SU-DHL-6 (cell line): ENCODE measurements around the gene POT1.
A peak's percentile ranks its signal among the peaks of the same experiment; 100 is the strongest.

Source experiments
- H2AFZ ChIP-seq: fragments of 200-600 bp; sonication (generic); 2 replicates; pipeline ENCODE4 v1.6.1; 2014; ENCODE audit warnings: low read depth, mild to moderate bottlenecking, moderate library complexity, mixed read lengths, antibody characterized with exemption, low read length; ENCODE audit not compliant: severe bottlenecking
- H3F3A ChIP-seq: fragments of 200-600 bp; shearing (Covaris generic); 2 replicates; pipeline ENCODE4 v1.6.0; 2016; ENCODE audit warnings: antibody characterized with exemption, mild to moderate bottlenecking; ENCODE audit not compliant: insufficient read depth
- H3K27ac ChIP-seq: fragments of 200-600 bp; sonication (generic); 2 replicates; pipeline ENCODE4 v1.5.1; 2016; ENCODE audit warnings: low read depth, mild to moderate bottlenecking, low read length, moderate library complexity, mixed read lengths
- H3K27me3 ChIP-seq: fragments of 200-600 bp; sonication (generic), shearing (Covaris generic); 2 replicates; pipeline ENCODE4 v1.6.0; 2014; ENCODE audit warnings: mild to moderate bottlenecking, low read length
- H3K36me3 ChIP-seq: fragments of 200-600 bp; sonication (generic); 2 replicates; pipeline ENCODE4 v1.6.1; 2014; ENCODE audit warnings: mild to moderate bottlenecking, low read length, mixed read lengths
- H3K4me2 ChIP-seq: fragments of 300-600, 200-600 bp; shearing (Covaris generic), sonication (generic); 2 replicates; pipeline ENCODE4 v1.6.0; 2014; ENCODE audit warnings: low read length, low read depth, mild to moderate bottlenecking; ENCODE audit not compliant: poor library complexity, severe bottlenecking
- H3K4me3 ChIP-seq: fragments of 200-600 bp; sonication (generic); 2 replicates; pipeline ENCODE4 v1.5.1; 2014; ENCODE audit warnings: antibody characterized with exemption, low read length, mild to moderate bottlenecking, mixed read lengths; ENCODE audit not compliant: insufficient read depth, poor library complexity, severe bottlenecking
- H3K79me2 ChIP-seq: fragments of 200-600 bp; sonication (generic); 2 replicates; pipeline ENCODE4 v1.6.1; 2014; ENCODE audit warnings: mild to moderate bottlenecking, low read length, moderate library complexity; ENCODE audit not compliant: insufficient read depth
- H3K9ac ChIP-seq: fragments of 200-600 bp; sonication (generic); 2 replicates; pipeline ENCODE4 v1.7.0; 2014; ENCODE audit warnings: mild to moderate bottlenecking, low read length
- H3K9me2 ChIP-seq: fragments of 200-600 bp; sonication (generic); replicated peaks from 2 replicates; pipeline ENCODE4 v1.6.1; 2014; ENCODE audit warnings: low read length; ENCODE audit not compliant: insufficient read depth
- H3K9me3 ChIP-seq: fragments of 200-600 bp; sonication (generic); 2 replicates; pipeline ENCODE4 v1.6.1; 2014; ENCODE audit warnings: low read length, mixed read lengths; ENCODE audit not compliant: insufficient read depth
- H4K20me1 ChIP-seq: fragments of 200-600 bp; sonication (generic); 2 replicates; pipeline ENCODE4 v1.6.1; 2014; ENCODE audit warnings: low read depth, mild to moderate bottlenecking, antibody characterized with exemption, low read length, moderate library complexity, mixed read lengths
- EZH2phosphoT487 ChIP-seq: fragments of 200-600 bp; sonication (generic), shearing (Covaris generic); conservative IDR thresholded peaks from 2 replicates; pipeline ENCODE4 v1.6.1; 2018; ENCODE audit warnings: mild to moderate bottlenecking, antibody characterized with exemption, low read length, moderate library complexity, mixed read lengths
- TF ChIP-seq, protein P1 (sequence below): fragments of 200-600 bp; sonication (generic); IDR thresholded peaks from one replicate; pipeline ENCODE4 v1.5.1; 2017; ENCODE audit warnings: antibody characterized with exemption, mild to moderate bottlenecking, low read length, moderate library complexity; ENCODE audit not compliant: insufficient read depth, poor library complexity, severe bottlenecking

POT1 gene

DNA sequence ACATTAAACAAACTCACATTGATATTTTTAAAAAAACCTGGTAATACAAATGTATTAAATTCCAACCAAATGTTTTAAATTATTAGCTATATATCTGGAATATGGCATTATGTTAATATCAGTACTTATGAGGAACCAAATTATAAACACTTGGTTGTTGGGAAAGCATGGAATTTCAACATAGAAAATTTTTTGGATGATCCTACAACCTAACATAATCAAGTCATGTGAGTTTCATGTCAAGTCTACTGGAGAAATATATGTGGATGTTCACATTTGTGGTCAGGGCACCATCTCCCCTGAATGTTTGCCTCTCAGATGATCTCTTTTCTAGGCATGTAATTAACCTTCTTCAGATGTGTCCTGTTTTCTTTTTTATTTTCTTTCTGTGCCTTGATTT is 5.2 kb upstream of the POT1 start:
- Histone ChIP-seq H2AFZ (no peak overlapping the region), H3K9me3 (no peaks in the 10 kb centered on the region), H4K20me1 (no peaks in the 10 kb centered on the region), H3K79me2 (no peaks in the 10 kb centered on the region), H3K27ac (no peak overlapping the region), H3K4me2 (no peak overlapping the region), H3F3A (peaks cover 13% of the 10 kb centered on the region; the same call in 1 of the 2 replicates), H3K27me3 (no peaks in the 10 kb centered on the region), H3K4me3 (no peak overlapping the region), H3K9me2 (no peaks in the 10 kb centered on the region), H3K36me3 (no peaks in the 10 kb centered on the region), H3K9ac (no peak overlapping the region)
- TF ChIP-seq EZH2phosphoT487: no peak
- TF ChIP-seq, protein P1, sequence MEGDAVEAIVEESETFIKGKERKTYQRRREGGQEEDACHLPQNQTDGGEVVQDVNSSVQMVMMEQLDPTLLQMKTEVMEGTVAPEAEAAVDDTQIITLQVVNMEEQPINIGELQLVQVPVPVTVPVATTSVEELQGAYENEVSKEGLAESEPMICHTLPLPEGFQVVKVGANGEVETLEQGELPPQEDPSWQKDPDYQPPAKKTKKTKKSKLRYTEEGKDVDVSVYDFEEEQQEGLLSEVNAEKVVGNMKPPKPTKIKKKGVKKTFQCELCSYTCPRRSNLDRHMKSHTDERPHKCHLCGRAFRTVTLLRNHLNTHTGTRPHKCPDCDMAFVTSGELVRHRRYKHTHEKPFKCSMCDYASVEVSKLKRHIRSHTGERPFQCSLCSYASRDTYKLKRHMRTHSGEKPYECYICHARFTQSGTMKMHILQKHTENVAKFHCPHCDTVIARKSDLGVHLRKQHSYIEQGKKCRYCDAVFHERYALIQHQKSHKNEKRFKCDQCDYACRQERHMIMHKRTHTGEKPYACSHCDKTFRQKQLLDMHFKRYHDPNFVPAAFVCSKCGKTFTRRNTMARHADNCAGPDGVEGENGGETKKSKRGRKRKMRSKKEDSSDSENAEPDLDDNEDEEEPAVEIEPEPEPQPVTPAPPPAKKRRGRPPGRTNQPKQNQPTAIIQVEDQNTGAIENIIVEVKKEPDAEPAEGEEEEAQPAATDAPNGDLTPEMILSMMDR: no peak

DNA sequence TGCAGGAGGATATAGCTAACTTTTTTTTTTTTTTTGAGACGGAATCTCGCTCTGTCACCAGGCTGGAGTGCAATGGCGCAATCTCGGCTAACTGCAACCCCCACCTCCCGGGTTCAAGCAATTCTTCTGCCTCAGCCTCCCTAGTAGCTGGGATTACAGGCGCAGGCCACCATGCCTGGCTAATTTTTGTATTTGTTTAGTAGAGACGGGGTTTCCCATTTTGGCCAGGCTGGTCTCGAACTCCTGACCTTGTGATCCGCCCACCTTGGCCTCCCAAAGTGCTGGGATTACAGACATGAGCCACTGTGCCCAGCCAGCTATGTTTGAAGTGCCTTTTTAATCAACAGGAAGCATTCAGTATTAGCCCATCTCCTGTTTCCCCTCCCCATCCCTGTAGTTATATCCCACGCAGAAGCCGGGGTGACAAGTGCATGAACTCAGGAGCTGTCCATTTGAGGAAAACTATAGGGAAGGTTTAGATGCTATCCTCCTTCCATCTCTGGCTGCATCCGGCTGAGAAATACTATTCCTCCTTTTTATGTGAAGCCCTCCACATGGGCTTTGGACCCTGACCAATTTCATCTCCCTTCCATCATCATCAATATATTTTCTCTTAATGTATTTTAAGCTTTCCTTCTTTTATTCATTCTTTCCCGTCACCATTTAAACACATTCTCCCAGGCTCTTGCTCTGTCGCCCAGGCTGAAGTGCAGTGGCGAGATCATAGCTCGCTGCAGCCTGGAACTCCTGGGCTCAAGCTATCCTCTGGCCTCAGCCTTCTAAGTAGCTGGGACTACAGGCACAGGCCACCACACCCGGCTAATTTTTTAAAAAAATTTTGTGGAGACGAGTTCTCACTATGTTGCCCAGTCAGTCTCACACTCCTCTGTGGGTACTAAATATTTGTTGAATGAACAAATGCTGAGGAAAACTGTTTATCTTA is 1.3 kb upstream of the POT1 start:
- no peaks in the 10 kb centered on the region for H3K27me3 ChIP-seq
- H3K27ac ChIP-seq: no peak overlapping the region
- peak overlapping the region; percentile 90 for H3K4me2 ChIP-seq
- H3K36me3 ChIP-seq: peaks cover 8% of the 10 kb centered on the region; the same call in 1 of the 2 replicates
- no peaks in the 10 kb centered on the region for H3K9me3 ChIP-seq
- no peak overlapping the region for H3K4me3 ChIP-seq
- no peak overlapping the region for H3K9ac ChIP-seq
- no peaks in the 10 kb centered on the region for H4K20me1 ChIP-seq
- H3K9me2 ChIP-seq: no peaks in the 10 kb centered on the region
- H2AFZ ChIP-seq: no peak overlapping the region
- TF ChIP-seq, protein P1: no peak
- no peak for TF ChIP-seq EZH2phosphoT487
- H3F3A ChIP-seq: peaks cover 17% of the 10 kb centered on the region; the same call in 1 of the 2 replicates
- H3K79me2 ChIP-seq: peaks cover 31% of the 10 kb centered on the region

DNA sequence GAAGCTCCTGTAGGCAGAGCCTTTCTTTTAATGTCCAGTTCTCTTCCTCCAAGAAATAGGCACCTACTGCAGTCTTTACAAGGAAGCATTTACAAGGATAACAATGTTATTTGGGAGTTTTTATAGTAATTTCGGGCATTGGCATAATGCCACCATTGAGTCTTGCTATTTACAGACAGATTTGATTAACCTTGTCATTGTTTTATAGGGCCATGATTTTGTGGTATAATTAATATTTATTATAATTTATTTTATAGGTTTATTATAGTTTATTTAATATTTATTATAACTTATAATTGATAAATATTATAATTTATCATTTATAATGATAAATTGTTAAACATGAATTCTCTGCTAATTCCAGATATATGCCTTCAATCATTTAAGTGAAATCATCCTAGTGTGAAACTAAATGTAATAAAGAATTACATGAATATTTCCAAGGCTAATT is 573 bp upstream of the POT1 start:
- peak overlapping the region; percentile 60 for H3K4me3 ChIP-seq
- H3K9ac ChIP-seq: peak overlapping the region; percentile 68
- no peak for TF ChIP-seq EZH2phosphoT487
- TF ChIP-seq, protein P1: no peak

More for the DNA sequence above, 573 bp upstream of the POT1 start:
- Histone ChIP-seq H3F3A (peaks cover 17% of the 10 kb centered on the region; the same call in 1 of the 2 replicates), H2AFZ (peak overlapping the region; percentile 94), H3K9me2 (no peaks in the 10 kb centered on the region), H3K36me3 (peaks cover 12% of the 10 kb centered on the region; the same call in 1 of the 2 replicates), H4K20me1 (no peaks in the 10 kb centered on the region), H3K27ac (peak overlapping the region; percentile 59), H3K27me3 (no peaks in the 10 kb centered on the region), H3K9me3 (no peaks in the 10 kb centered on the region), H3K4me2 (peak overlapping the region; percentile 90), H3K79me2 (peaks cover 38% of the 10 kb centered on the region)
